ENCODE measurements around the gene EMD. TPM values are rescaled to one million over a fixed set of nuclear protein-coding genes. Genes with fewer than 3 reads are reported as not detected.
A peak's percentile ranks its signal among the peaks of the same experiment; 100 is the strongest.

EMD gene
- total RNA-seq, 2 experiments from 2014 or later: 65.9 to 66.0 TPM

DNA sequence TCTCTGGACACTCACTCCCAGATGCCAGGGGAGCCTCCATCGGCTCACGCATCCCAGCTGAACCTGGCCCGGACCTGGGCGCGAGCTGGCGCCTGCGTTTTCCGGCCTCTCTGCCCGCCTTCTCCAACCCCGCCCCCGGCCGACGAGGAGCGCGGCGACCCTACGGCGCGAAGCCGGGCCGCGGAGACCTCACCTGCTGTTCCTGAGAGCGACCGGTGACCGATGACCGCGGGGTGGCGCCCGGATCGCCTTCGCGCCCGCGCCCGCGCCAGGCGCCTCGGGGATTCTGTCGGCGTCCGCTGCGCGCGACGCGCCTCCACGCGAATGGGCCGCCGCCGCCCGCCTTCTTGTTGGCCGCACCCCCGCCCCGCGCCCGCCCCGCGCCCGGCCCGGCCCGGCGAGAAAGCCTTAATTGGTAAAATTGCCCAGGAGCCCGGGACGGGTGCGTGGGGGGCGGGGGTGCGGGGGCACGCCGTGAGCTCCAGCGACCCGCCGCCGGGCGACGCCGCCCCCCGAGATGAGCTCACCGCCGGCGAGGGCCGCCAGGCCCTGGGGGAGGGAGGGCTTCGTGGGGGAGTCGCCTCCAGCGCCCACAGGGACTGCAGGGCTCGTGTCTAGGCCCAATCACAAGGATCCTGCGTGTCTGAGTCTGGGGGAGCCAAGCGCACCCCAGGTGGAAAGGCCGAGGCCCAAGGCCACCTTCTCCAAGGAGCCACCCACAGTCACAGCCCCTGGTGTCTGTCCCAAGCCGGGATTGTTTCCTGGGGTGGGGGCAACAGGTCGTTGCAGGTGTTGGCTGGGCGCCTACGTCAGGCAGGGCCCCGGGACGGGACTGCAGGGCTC is 4.6 kb upstream of the EMD start, which contains the start of gene FLNA:
FLNA (minus strand) TSS at position 322 of the 843 bp plus-strand sequence. CDS start 3,389 bp downstream, outside the sequence.
- DNase-seq (no peak), ATAC-seq (no peak)
- peaks cover 14% of the 10 kb centered on the region for H3K36me3 Mint-ChIP-seq (ENCODE audit: low read depth)
- H3K27ac Mint-ChIP-seq: peak within 1 kb of the TSS; percentile 72
- ChIA-PET CTCF (interaction anchor here (1.2 to 2.2 kb wide), 4 partner anchors 9 to 162 kb away, joined by 3 to 10 read pairs (median 4); no protein-coding TSS in a partner anchor), POLR2A (interaction anchor here (0.6 to 1.4 kb wide), 2 partner anchors 8 to 20 kb away, joined by 3 to 4 read pairs; no protein-coding TSS in a partner anchor)
- H3K4me3 Mint-ChIP-seq: peak within 1 kb of the TSS; percentile 72
- H3K9me3 Mint-ChIP-seq (ENCODE audit: insufficient read depth): no peaks in the 10 kb centered on the region
- no peaks in the 10 kb centered on the region for H3K27me3 Mint-ChIP-seq (ENCODE audit: low read depth)
- peaks cover 31% of the 10 kb centered on the region for H3K4me1 Mint-ChIP-seq (ENCODE audit: low read depth)

- H3K4me3 Mint-ChIP-seq: peak overlapping the region; percentile 55
- CTCF ChIA-PET: interaction anchor here (1.4 to 2.2 kb wide), 2 partner anchors 8 to 159 kb away, joined by 4 to 10 read pairs; no protein-coding TSS in a partner anchor
- H3K4me1 Mint-ChIP-seq (ENCODE audit: low read depth): peaks cover 33% of the 10 kb centered on the region
- H3K27ac Mint-ChIP-seq: no peak overlapping the region
- DNase-seq (no peak), ATAC-seq (no peak)
- H3K36me3 Mint-ChIP-seq (ENCODE audit: low read depth): peaks cover 11% of the 10 kb centered on the region
- no peaks in the 10 kb centered on the region for H3K9me3 Mint-ChIP-seq (ENCODE audit: insufficient read depth)
- H3K27me3 Mint-ChIP-seq (ENCODE audit: low read depth): no peaks in the 10 kb centered on the region
- POLR2A ChIA-PET: interaction anchor here (1.3 kb wide), 1 partner anchor 167 kb away, joined by 3 read pairs; no protein-coding TSS in a partner anchor
These were observed 4.0 kb upstream of the EMD start for GRCh38 chrX:154375156-154375504.

- CTCF ChIA-PET: no interaction called here
- Mint-ChIP-seq H3K9me3 (ENCODE audit: insufficient read depth) (no peaks in the 10 kb centered on the region), H3K27me3 (ENCODE audit: low read depth) (no peaks in the 10 kb centered on the region), H3K4me3 (no peak overlapping the region), H3K27ac (peak overlapping the region; percentile 89), H3K4me1 (ENCODE audit: low read depth) (peaks cover 42% of the 10 kb centered on the region), H3K36me3 (ENCODE audit: low read depth) (peaks cover 10% of the 10 kb centered on the region)
- POLR2A ChIA-PET: no interaction called here
- DNase-seq: no peak
- ATAC-seq: no peak
These were observed 2.3 kb upstream of the EMD start for GRCh38 chrX:154376774-154377173.

DNA sequence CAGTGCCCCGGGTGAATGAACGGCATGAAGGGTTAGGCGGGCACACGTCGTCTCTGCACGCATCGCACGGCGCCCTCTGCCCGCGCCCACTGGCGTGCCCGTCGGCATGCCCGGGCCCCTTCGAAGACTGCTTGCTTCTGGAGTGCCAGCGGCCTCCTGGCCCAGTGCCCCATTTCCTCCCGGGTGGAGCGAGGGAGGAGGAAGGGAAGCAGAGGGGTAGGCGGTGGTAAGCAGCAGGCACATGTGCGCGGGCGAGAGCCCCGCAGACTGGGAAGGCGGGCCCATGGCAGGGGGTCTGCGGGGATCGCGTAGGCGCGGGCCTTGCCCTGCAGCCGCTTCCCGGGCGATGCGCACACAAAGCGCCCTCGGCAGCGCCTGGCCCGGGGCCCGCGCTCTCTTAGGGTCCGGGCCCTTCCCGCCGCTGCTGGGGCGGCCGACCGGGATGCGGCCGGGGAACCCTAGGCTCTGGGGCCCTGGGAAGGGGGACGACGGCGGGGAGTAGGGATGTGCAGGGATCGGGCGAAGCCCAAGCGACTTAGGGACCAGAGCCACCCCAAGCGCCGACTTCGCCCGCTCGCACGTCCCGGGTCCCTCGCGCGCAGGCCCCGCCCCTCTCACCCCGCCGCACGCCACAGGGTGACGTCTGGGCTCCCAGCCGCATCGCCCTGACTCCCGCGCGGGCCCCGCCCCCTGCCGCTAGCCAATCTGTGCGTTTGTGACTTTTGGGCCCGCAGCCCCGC is 866 bp upstream of the EMD start:
- ChIA-PET CTCF (no interaction called here), POLR2A (interaction anchor here (1.0 to 1.2 kb wide), 2 partner anchors 20 to 149 kb away, joined by 3 to 4 read pairs; partner anchors contain the start of gene RPL10)
- no peak for DNase-seq
- Mint-ChIP-seq H3K4me3 (peak overlapping the region; percentile 84), H3K36me3 (ENCODE audit: low read depth) (peaks cover 7% of the 10 kb centered on the region), H3K4me1 (ENCODE audit: low read depth) (peaks cover 35% of the 10 kb centered on the region), H3K9me3 (ENCODE audit: insufficient read depth) (no peaks in the 10 kb centered on the region), H3K27ac (peak overlapping the region; percentile 92), H3K27me3 (ENCODE audit: low read depth) (no peaks in the 10 kb centered on the region)
- ATAC-seq: peak; percentile 4

DNA sequence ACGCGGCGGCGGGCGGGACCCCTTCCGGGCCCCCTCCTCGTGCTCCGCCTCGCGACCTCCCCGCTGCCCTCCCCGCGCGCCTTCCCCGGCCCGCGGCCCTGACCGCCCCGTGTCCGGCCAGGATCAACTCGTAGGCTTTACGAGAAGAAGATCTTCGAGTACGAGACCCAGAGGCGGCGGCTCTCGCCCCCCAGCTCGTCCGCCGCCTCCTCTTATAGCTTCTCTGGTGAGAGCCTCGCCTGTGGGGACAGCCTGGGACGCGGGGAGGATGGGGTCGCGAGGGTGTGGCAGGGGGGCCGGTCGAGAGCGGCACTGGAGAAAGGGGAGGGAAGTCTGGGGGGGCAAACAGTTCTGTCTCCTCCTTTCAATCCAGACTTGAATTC is 465 bp downstream of the EMD start:
- POLR2A ChIA-PET: interaction anchor here (0.9 to 1.2 kb wide), 2 partner anchors 11 to 148 kb away, joined by 3 read pairs; no protein-coding TSS in a partner anchor
- H3K27ac Mint-ChIP-seq: peak overlapping the region; percentile 92

GRCh38 chrX:154380153-154380552 is 1.1 kb downstream of the EMD start:
- ChIA-PET CTCF (no interaction called here), POLR2A (interaction anchor here (1.1 kb wide), 1 partner anchor 9 kb away, joined by 4 read pairs; no protein-coding TSS in a partner anchor)
- Mint-ChIP-seq H3K27ac (peak overlapping the region; percentile 92), H3K27me3 (ENCODE audit: low read depth) (no peaks in the 10 kb centered on the region), H3K36me3 (ENCODE audit: low read depth) (peaks cover 7% of the 10 kb centered on the region), H3K9me3 (ENCODE audit: insufficient read depth) (no peaks in the 10 kb centered on the region), H3K4me1 (ENCODE audit: low read depth) (peaks cover 33% of the 10 kb centered on the region), H3K4me3 (peak overlapping the region; percentile 84)
- no peak for DNase-seq
- ATAC-seq: no peak

More for the DNA sequence above, 465 bp downstream of the EMD start:
- Mint-ChIP-seq H3K9me3 (ENCODE audit: insufficient read depth) (no peaks in the 10 kb centered on the region), H3K36me3 (ENCODE audit: low read depth) (peaks cover 7% of the 10 kb centered on the region), H3K27me3 (ENCODE audit: low read depth) (no peaks in the 10 kb centered on the region), H3K4me1 (ENCODE audit: low read depth) (peaks cover 34% of the 10 kb centered on the region), H3K4me3 (peak overlapping the region; percentile 84)
- DNase-seq: no peak
- ATAC-seq: no peak
- CTCF ChIA-PET: no interaction called here

DNA sequence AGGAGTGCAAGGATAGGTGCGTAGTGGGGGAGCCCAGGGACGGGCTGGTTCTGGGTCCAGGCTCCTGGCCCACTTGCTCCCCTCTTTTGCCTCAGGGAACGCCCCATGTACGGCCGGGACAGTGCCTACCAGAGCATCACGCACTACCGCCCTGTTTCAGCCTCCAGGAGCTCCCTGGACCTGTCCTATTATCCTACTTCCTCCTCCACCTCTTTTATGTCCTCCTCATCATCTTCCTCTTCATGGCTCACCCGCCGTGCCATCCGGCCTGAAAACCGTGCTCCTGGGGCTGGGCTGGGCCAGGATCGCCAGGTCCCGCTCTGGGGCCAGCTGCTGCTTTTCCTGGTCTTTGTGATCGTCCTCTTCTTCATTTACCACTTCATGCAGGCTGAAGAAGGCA is 1.7 kb downstream of the EMD start:
- no peak for ATAC-seq
- Mint-ChIP-seq H3K36me3 (ENCODE audit: low read depth) (peaks cover 7% of the 10 kb centered on the region), H3K9me3 (ENCODE audit: insufficient read depth) (no peaks in the 10 kb centered on the region), H3K4me1 (ENCODE audit: low read depth) (peaks cover 31% of the 10 kb centered on the region), H3K4me3 (peak overlapping the region; percentile 84), H3K27ac (peak overlapping the region; percentile 92), H3K27me3 (ENCODE audit: low read depth) (no peaks in the 10 kb centered on the region)
- POLR2A ChIA-PET: interaction anchor here (1.1 kb wide), 1 partner anchor 10 kb away, joined by 4 read pairs; no protein-coding TSS in a partner anchor
- CTCF ChIA-PET: no interaction called here
- no peak for DNase-seq

- peaks cover 7% of the 10 kb centered on the region for H3K36me3 Mint-ChIP-seq (ENCODE audit: low read depth)
- H3K27ac Mint-ChIP-seq: no peak overlapping the region
- no peak overlapping the region for H3K4me3 Mint-ChIP-seq
- no peaks in the 10 kb centered on the region for H3K27me3 Mint-ChIP-seq (ENCODE audit: low read depth)
- H3K9me3 Mint-ChIP-seq (ENCODE audit: insufficient read depth): no peaks in the 10 kb centered on the region
- no peak for ATAC-seq
- peaks cover 30% of the 10 kb centered on the region for H3K4me1 Mint-ChIP-seq (ENCODE audit: low read depth)
- no peak for DNase-seq
- POLR2A ChIA-PET: interaction anchor here (0.7 to 1.4 kb wide), 2 partner anchors 14 to 16 kb away, joined by 4 read pairs; no protein-coding TSS in a partner anchor
- CTCF ChIA-PET: interaction anchor here (1.0 kb wide), 1 partner anchor 8 kb away, joined by 3 read pairs; no protein-coding TSS in a partner anchor
These were observed 2.2 kb downstream of the EMD start for GRCh38 chrX:154381271-154381670.

DNA sequence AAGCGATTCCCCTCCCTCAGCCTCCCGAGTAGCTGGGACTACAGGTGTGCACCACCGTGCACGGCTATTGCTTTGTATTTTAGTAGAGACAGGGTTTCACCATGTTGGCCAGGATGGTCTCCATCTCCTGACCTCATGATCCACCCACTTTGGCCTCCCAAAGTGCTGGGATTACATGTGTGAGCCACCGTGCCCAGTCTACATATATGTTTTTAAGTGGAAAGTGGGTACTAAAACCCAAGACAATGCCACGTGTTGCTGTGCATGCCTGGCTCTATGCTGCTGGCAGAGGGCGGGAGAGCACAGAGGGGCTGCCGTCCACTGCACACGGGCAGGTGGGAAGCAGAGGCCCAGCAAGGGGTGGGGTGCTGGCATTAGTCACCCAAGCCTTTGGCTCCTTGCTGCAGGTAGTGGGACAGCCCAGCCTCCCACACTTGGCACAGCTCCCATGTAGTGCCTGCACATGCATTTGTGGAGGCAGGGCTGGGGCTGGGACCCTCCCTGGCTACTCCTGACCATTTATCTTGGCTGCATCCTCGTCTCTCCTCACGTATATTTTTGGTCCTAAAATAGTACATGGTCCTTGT is 3.5 kb downstream of the EMD start:
- no peak for ATAC-seq
- CTCF ChIA-PET: interaction anchor here (1.3 kb wide), 1 partner anchor 9 kb away, joined by 6 read pairs; no protein-coding TSS in a partner anchor
- H3K9me3 Mint-ChIP-seq (ENCODE audit: insufficient read depth): no peaks in the 10 kb centered on the region
- H3K36me3 Mint-ChIP-seq (ENCODE audit: low read depth): peaks cover 7% of the 10 kb centered on the region
- peaks cover 19% of the 10 kb centered on the region for H3K4me1 Mint-ChIP-seq (ENCODE audit: low read depth)
- no peaks in the 10 kb centered on the region for H3K27me3 Mint-ChIP-seq (ENCODE audit: low read depth)
- no peak for DNase-seq
- POLR2A ChIA-PET: interaction anchor here (1.4 kb wide), 2 partner anchors 9 to 15 kb away, joined by 4 read pairs; partner anchors contain the start of gene FLNA
- no peak overlapping the region for H3K4me3 Mint-ChIP-seq
- H3K27ac Mint-ChIP-seq: no peak overlapping the region

DNA sequence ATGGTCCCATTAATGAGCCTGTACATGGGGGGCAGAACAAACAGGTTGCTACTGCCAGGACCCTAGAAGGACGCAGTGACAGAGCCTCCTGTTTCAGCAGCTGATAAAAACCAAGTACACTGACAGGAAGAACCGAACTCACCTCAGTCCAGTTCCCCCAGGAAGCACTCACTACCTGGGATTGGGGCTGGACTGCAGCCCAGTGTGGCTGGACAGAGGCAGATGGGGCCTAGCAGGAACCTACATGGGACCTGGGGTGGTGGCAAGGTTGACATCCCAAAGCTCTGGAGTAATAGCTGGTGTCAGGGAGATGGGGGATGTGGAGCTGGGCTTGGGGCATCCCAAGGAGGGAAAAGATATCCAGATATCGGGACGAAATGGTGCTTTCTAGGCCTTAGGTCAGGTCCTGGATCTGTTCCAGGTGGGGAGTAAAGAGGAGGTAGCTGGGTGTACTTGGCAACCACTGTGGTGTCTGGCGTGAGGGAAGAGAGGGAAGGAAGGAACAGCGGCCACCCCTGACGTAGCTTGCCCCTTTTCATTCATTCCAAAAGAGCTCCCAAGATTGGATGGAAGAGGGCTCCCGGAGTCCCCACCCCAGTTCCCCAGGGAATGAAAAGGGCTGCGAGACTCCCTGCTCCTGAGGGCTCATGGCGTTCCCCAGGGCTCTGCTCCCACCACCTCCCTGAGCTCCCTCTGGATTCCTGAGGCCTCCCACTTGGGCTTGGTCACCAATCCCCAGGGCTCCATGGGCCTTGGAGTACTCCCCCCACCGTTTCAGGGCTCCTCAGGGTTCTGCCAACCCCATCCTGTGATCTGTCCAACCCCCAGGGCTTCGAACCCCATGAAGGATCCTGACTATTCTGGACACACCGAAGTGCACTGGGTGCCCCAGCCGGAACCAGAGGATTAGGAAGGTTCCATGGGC is 4.5 kb downstream of the EMD start:
- Mint-ChIP-seq H3K36me3 (ENCODE audit: low read depth) (peaks cover 7% of the 10 kb centered on the region), H3K27me3 (ENCODE audit: low read depth) (no peaks in the 10 kb centered on the region), H3K4me1 (ENCODE audit: low read depth) (peaks cover 16% of the 10 kb centered on the region), H3K4me3 (no peak overlapping the region), H3K9me3 (ENCODE audit: insufficient read depth) (no peaks in the 10 kb centered on the region), H3K27ac (peak overlapping the region; percentile 20)
- DNase-seq (no peak), ATAC-seq (no peak)
- ChIA-PET CTCF (interaction anchor here (1.0 to 1.3 kb wide), 2 partner anchors 9 to 10 kb away, joined by 4 to 6 read pairs; partner anchors contain the start of gene FLNA), POLR2A (no interaction called here)
